ENCODE measurements around the gene NES.
A peak's percentile ranks its signal among the peaks of the same experiment; 100 is the strongest.

NES gene

GRCh38 chr1:156676820-156677615, at the start of gene NES:
Gene NES (minus strand): TSS chr1:156677407. CDS start chr1:156677264, 143 bp downstream.
- DNase-seq: peak; percentile 22

- peak; percentile 87 for DNase-seq
These were observed 49.5 kb upstream of the NES start for GRCh38 chr1:156726549-156727226.

GRCh38 chr1:156725683-156726280, 48.6 kb upstream of the NES start:
- peak; percentile 85 for DNase-seq

- no peak for DNase-seq
These were observed 44.3 kb upstream of the NES start for GRCh38 chr1:156721535-156721934.

GRCh38 chr1:156721131-156721530, 43.9 kb upstream of the NES start:
- DNase-seq: no peak

- peak; percentile 39 for DNase-seq
These were observed 40.1 kb upstream of the NES start for GRCh38 chr1:156717351-156717750.

- DNase-seq: no peak
These were observed 37.6 kb upstream of the NES start for GRCh38 chr1:156714830-156715229.

GRCh38 chr1:156712626-156713025, 35.4 kb upstream of the NES start:
- DNase-seq: no peak

- DNase-seq: no peak
These were observed 34.0 kb upstream of the NES start for GRCh38 chr1:156711011-156711817.

GRCh38 chr1:156709757-156710489, 32.7 kb upstream of the NES start:
- peak; percentile 83 for DNase-seq

- no peak for DNase-seq
These were observed 31.8 kb upstream of the NES start for GRCh38 chr1:156709031-156709430.

GRCh38 chr1:156708218-156708661, 31.0 kb upstream of the NES start:
- no peak for DNase-seq

GRCh38 chr1:156707417-156708217, 30.4 kb upstream of the NES start:
- no peak for DNase-seq

- DNase-seq: no peak
These were observed 29.6 kb upstream of the NES start for GRCh38 chr1:156706657-156707416.

- peak; percentile 77 for DNase-seq
These were observed 28.9 kb upstream of the NES start for GRCh38 chr1:156705918-156706656.

- DNase-seq: peak; percentile 77
These were observed 28.2 kb upstream of the NES start, which contains the start of gene CRABP2 for GRCh38 chr1:156705321-156705917. Gene CRABP2 (minus strand): TSS chr1:156705583. CDS start chr1:156705446, 137 bp downstream.

GRCh38 chr1:156704930-156705320, 27.7 kb upstream of the NES start:
- DNase-seq: no peak

- no peak for DNase-seq
These were observed 27.0 kb upstream of the NES start for GRCh38 chr1:156704166-156704711.

- no peak for DNase-seq
These were observed 26.5 kb upstream of the NES start for GRCh38 chr1:156703741-156704140.

Data from NCI-H1694 treated with DMSO at 0.1 percent for 48 hours (cell line).